Esophagus muscularis mucosa (tissue), 4 donors: ENCODE results near the gene HINFP. TPM values are rescaled to one million over a fixed set of nuclear protein-coding genes. Genes with fewer than 3 reads are reported as not detected.

Experiments
- DNase-seq: peaks from one replicate; pipeline ENCODE4 v3.0.0-alpha.2; 2017; ENCODE audit errors: extremely low spot score
- H3K27ac ChIP-seq, 4 donors: fragments of 200-600 bp; sonication (generic); replicated peaks in 1 of 4; 1 replicate in 3 of 4; 2 replicates in 1 of 4; pipeline ENCODE4 v1.5.1; 2016 to 2019; ENCODE audit warnings: mild to moderate bottlenecking in 1 of 4
- H3K27me3 ChIP-seq, 4 donors: fragments of 200-600 bp; sonication (generic); one replicate each; pipeline versions ENCODE4 v1.5.1 to v1.6.0; 2016 to 2019
- H3K36me3 ChIP-seq, 4 donors: fragments of 200-600 bp; sonication (generic); one replicate each; pipeline ENCODE4 v1.5.1; 2016 to 2019
- H3K4me1 ChIP-seq, 4 donors: fragments of 200-600 bp; sonication (generic); one replicate each; pipeline ENCODE4 v1.5.1; 2016 to 2019
- H3K4me3 ChIP-seq, 4 donors: fragments of 200-600 bp; sonication (generic); 1 replicate in 2 of 4; 2 replicates in 2 of 4; pipeline ENCODE4 v1.5.1; 2016 to 2019; ENCODE audit warnings: mild to moderate bottlenecking in 4 of 4, moderate library complexity in 1 of 4
- H3K9me3 ChIP-seq, 4 donors: fragments of 200-600 bp; sonication (generic); 1 replicate in 3 of 4; 2 replicates in 1 of 4; pipeline ENCODE4 v1.5.1; 2016 to 2019
- EP300 ChIP-seq: sonication (generic); formaldehyde crosslinking; IDR thresholded peaks from one replicate; pipeline ENCODE4 v1.6.1; 2017; ENCODE audit warnings: antibody characterized with exemption
- POLR2A ChIP-seq: fragments of 450-650 bp; IDR thresholded peaks from one replicate; pipeline ENCODE4 v1.6.1; 2017; ENCODE audit warnings: antibody characterized with exemption, moderate library complexity, mild to moderate bottlenecking, low read depth
- POLR2AphosphoS5 ChIP-seq, 2 donors: sonication (generic); formaldehyde crosslinking; IDR thresholded peaks; one replicate each; pipeline ENCODE4 v1.6.1; 2017; ENCODE audit warnings: antibody characterized with exemption in 2 of 2
- WGBS: methylation state at CpG from one replicate; pipeline ENCODE4 v1.1.5; 2018; 5-methylcytosine and 5-hydroxymethylcytosine counted together
- intact Hi-C: fragments of 100-400 bp; cut with DNase I; formaldehyde crosslinking; loops from one replicate; pipeline ENCODE4 v1.15.1; 2023
- total RNA-seq, 4 donors: library from RNA; depleted of rRNA; stranded (reverse); fragments of >200 nt; gene quantifications; one replicate each; pipeline versions ENCODE4 v1.1.0 to v1.2.1, GENCODE V29; 2016
- TF ChIP-seq, protein P1 (sequence below), 3 experiments: fragments of 200-600 bp in 2 of 3; fragments of 450-650 bp in 1 of 3; sonication (generic) in 2 of 3; IDR thresholded peaks; one replicate each; pipeline ENCODE4 v1.5.1; 2017 to 2019; ENCODE audit warnings: antibody characterized with exemption in 3 of 3, mild to moderate bottlenecking in 2 of 3, moderate library complexity in 1 of 3

Gene HINFP
- total RNA-seq, 4 donors from 2014 or later = 22.8 to 30.8 (median 26.4) TPM

DNA sequence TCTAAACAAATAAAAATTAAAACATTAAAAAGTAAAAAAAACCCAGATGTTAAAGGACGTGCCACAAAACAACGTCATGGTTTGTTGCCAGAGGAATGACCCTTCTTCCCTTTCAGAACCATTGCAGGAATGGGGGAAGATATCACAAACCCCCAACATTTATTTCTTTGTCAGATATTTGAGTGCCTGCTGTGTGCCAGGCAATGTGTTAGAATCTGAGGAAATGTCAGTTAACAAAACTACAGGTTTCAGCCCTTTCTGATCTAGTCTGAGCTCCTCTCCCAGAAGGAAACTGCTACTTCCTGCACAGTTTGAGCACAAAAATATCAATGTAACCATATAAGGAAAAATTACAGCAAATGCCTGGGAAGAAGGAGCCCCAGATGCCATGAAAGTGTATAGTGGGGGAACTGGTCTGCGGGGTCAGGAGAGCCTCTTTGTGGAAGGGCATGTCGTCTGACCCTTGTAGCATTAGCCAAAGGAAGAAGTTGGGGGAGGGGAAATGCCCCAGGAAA is 56.8 kb downstream of the HINFP start:
- 57% methylated on average over 4 of the region's 4 CpGs for WGBS
- no peak for DNase-seq
- H3K4me1 ChIP-seq = peaks cover 0 to 16% (median 4%) of the 10 kb centered on the region in 4 donors
- TF ChIP-seq EP300 = no peak
- TF ChIP-seq, protein P1, sequence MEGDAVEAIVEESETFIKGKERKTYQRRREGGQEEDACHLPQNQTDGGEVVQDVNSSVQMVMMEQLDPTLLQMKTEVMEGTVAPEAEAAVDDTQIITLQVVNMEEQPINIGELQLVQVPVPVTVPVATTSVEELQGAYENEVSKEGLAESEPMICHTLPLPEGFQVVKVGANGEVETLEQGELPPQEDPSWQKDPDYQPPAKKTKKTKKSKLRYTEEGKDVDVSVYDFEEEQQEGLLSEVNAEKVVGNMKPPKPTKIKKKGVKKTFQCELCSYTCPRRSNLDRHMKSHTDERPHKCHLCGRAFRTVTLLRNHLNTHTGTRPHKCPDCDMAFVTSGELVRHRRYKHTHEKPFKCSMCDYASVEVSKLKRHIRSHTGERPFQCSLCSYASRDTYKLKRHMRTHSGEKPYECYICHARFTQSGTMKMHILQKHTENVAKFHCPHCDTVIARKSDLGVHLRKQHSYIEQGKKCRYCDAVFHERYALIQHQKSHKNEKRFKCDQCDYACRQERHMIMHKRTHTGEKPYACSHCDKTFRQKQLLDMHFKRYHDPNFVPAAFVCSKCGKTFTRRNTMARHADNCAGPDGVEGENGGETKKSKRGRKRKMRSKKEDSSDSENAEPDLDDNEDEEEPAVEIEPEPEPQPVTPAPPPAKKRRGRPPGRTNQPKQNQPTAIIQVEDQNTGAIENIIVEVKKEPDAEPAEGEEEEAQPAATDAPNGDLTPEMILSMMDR (IDR thresholded peaks at IDR 0.05) = no peak
- no peak for TF ChIP-seq POLR2A
- TF ChIP-seq POLR2AphosphoS5 (IDR thresholded peaks at IDR 0.05) = no peak
- no peaks in the 10 kb centered on the region for H3K27me3 ChIP-seq
- H3K9me3 ChIP-seq = no peaks in the 10 kb centered on the region
- H3K4me3 ChIP-seq = no peak overlapping the region
- intact Hi-C loops = no loop called here
- no peak overlapping the region for H3K27ac ChIP-seq
- peaks cover 27 to 90% (median 76%) of the 10 kb centered on the region in 4 donors for H3K36me3 ChIP-seq

DNA sequence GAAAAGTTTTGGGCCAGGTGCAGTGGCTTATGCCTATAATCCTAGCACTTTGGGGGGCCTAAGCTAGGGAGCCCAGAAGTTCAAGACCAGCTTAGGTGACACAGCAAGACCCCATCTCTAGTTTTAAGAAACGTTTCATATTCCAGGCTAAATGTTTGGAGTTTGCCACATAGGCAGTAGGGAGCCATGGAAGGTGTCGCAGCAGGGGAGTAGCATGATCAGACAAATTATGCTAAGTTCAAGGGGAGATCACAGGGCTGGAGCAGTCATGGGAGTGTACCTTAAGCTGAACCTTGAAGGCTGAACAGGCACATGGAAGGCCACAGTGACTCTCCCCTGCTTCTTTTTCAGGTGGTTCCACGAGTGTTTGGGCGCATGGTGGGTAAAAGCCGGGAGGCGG is 58.0 kb downstream of the HINFP start:
- no peak for DNase-seq
- TF ChIP-seq EP300 = no peak
- no peak for TF ChIP-seq POLR2AphosphoS5 (IDR thresholded peaks at IDR 0.05)
- no peak for TF ChIP-seq POLR2A
- TF ChIP-seq, protein P1 (IDR thresholded peaks at IDR 0.05) = no peak
- no peak overlapping the region for H3K4me3 ChIP-seq
- peaks cover 16 to 88% (median 71%) of the 10 kb centered on the region in 4 donors for H3K36me3 ChIP-seq
- H3K27ac ChIP-seq = no peak overlapping the region
- intact Hi-C loops = no loop called here
- H3K9me3 ChIP-seq = no peaks in the 10 kb centered on the region
- peaks cover 0 to 16% (median 4%) of the 10 kb centered on the region in 4 donors for H3K4me1 ChIP-seq
- WGBS = 96% methylated on average over 6 of the region's 6 CpGs
- no peaks in the 10 kb centered on the region for H3K27me3 ChIP-seq

DNA sequence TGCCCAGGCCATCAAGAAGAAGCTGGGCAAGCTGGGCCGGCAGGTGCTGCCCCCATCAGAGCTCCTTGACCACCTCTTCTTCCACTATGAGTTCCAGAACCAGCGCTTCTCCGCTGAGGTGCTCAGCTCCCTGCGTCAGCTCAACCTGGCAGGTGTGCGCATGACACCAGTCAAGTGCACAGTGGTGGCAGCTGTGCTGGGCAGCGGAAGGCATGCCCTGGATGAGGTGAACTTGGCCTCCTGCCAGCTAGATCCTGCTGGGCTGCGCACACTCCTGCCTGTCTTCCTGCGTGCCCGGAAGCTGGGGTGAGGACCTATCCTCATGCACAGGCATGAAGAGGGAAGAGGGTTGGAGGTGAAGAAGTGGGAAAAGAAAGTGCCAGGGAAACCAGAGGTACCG is 58.6 kb downstream of the HINFP start:
- no peak overlapping the region for H3K4me3 ChIP-seq
- WGBS = 85% methylated on average over 8 of the region's 10 CpGs
- TF ChIP-seq POLR2A = no peak
- TF ChIP-seq POLR2AphosphoS5 (IDR thresholded peaks at IDR 0.05) = no peak
- TF ChIP-seq EP300 = no peak
- TF ChIP-seq, protein P1 (IDR thresholded peaks at IDR 0.05) = no peak
- H3K27ac ChIP-seq = no peak overlapping the region
- no peaks in the 10 kb centered on the region for H3K9me3 ChIP-seq
- no peak for DNase-seq
- intact Hi-C loops = no loop called here
- H3K36me3 ChIP-seq = peaks cover 9 to 82% (median 65%) of the 10 kb centered on the region in 4 donors
- no peaks in the 10 kb centered on the region for H3K27me3 ChIP-seq
- H3K4me1 ChIP-seq = peaks cover 0 to 16% (median 4%) of the 10 kb centered on the region in 4 donors

DNA sequence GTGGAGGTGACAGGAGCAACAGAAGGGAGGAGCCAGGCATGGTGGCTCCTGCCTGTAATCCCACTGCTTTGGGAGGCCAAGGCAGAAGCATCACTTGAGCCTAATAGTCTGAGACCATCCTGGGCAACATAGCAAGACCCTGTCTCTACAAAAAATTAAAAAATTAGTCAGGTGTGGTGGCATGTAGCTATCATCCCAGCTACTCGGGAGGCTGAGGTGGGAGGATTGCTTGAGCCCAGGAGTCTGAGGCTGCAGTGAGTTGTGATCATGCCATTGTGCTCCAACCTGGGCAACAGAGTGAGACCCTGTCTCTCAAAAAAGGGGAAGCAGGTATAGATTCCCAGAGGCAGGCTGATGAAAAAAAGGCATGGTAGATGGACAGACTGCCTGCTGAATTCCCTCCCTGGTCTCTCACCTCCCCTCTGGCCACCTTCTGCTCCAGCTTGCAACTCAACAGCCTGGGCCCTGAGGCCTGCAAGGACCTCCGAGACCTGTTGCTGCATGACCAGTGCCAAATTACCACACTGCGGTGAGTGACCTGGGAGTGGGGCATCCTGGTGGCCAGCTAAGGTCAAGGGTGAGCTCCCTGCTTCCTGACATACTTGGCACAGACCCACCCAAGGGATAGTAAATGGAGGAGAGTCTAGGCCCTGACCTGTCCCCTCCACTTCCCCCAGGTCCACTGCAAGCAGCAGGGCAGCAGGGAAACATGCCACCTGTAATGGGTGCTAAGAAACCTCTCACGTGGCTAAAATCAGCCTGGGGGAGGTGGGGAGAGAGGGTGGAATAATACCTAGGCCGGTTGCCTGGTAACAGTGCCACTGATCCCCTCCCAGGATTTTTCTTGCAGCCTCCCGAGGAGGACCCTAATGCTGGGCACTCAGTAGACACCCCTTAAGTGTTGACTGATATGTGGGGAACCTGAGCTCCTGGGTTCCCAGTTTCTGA is 59.6 kb downstream of the HINFP start:
- WGBS = 73% methylated on average over 5 of the region's 6 CpGs
- H3K27me3 ChIP-seq = no peaks in the 10 kb centered on the region
- peaks cover 7 to 72% (median 58%) of the 10 kb centered on the region in 4 donors for H3K36me3 ChIP-seq

More for the DNA sequence above, 59.6 kb downstream of the HINFP start:
- TF ChIP-seq POLR2AphosphoS5 (IDR thresholded peaks at IDR 0.05) (no peak), EP300 (no peak), POLR2A (no peak)
- TF ChIP-seq, protein P1 (IDR thresholded peaks at IDR 0.05) = no peak
- Histone ChIP-seq H3K27ac (no peak overlapping the region), H3K9me3 (no peaks in the 10 kb centered on the region), H3K4me1 (peaks cover 0 to 9% (median 0%) of the 10 kb centered on the region in 4 donors), H3K4me3 (no peak overlapping the region)
- DNase-seq = no peak
- intact Hi-C loops = no loop called here
